HFFc6 (cell line): ENCODE data around the gene OR10P1. TPM values are rescaled to one million over a fixed set of nuclear protein-coding genes. Genes with fewer than 3 reads are reported as not detected.
A peak's percentile ranks its signal among the peaks of the same experiment; 100 is the strongest.

Source experiments
- DNase-seq: peaks from one replicate; pipeline ENCODE4 v3.0.0-alpha.2; 2018
- H3K27ac Mint-ChIP-seq: 2 replicates; pipeline ENCODE4 v1.8.0; 2020; ENCODE audit warnings: mild to moderate bottlenecking, mixed read lengths
- H3K27me3 Mint-ChIP-seq: 2 replicates; pipeline ENCODE4 v1.8.0; 2021; ENCODE audit warnings: mild to moderate bottlenecking, moderate library complexity, mixed read lengths; ENCODE audit not compliant: insufficient read depth
- H3K36me3 Mint-ChIP-seq: 2 replicates; pipeline ENCODE4 v1.8.0; 2021; ENCODE audit warnings: low read depth, mixed read lengths
- H3K4me1 Mint-ChIP-seq: 2 replicates; pipeline ENCODE4 v1.8.0; 2020; ENCODE audit warnings: low read depth, mixed read lengths
- H3K4me3 Mint-ChIP-seq: 2 replicates; pipeline ENCODE4 v1.8.0; 2020; ENCODE audit warnings: mild to moderate bottlenecking, moderate library complexity, mixed read lengths
- H3K9me3 Mint-ChIP-seq: 2 replicates; pipeline ENCODE4 v1.8.0; 2020; ENCODE audit warnings: mild to moderate bottlenecking, mixed read lengths
- CTCF ChIP-seq: fragments of 200-600 bp; sonication (generic); IDR thresholded peaks from 2 replicates; pipeline ENCODE4 v1.5.0; 2021; ENCODE audit warnings: antibody characterized with exemption, mild to moderate bottlenecking
- total RNA-seq, 6 experiments: library from RNA; stranded (reverse); fragmentation: NEBNext Ultra II Directional; extraction: Animal tissue kit (Norgen Biotek cat#: 25700); gene quantifications; 2 replicates in 1 of 6; 3 replicates in 5 of 6; pipeline ENCODE4 v1.2.3, GENCODE V29; 2021

Gene OR10P1
- total RNA-seq, 6 experiments from 2014 or later, result not detected

DNA sequence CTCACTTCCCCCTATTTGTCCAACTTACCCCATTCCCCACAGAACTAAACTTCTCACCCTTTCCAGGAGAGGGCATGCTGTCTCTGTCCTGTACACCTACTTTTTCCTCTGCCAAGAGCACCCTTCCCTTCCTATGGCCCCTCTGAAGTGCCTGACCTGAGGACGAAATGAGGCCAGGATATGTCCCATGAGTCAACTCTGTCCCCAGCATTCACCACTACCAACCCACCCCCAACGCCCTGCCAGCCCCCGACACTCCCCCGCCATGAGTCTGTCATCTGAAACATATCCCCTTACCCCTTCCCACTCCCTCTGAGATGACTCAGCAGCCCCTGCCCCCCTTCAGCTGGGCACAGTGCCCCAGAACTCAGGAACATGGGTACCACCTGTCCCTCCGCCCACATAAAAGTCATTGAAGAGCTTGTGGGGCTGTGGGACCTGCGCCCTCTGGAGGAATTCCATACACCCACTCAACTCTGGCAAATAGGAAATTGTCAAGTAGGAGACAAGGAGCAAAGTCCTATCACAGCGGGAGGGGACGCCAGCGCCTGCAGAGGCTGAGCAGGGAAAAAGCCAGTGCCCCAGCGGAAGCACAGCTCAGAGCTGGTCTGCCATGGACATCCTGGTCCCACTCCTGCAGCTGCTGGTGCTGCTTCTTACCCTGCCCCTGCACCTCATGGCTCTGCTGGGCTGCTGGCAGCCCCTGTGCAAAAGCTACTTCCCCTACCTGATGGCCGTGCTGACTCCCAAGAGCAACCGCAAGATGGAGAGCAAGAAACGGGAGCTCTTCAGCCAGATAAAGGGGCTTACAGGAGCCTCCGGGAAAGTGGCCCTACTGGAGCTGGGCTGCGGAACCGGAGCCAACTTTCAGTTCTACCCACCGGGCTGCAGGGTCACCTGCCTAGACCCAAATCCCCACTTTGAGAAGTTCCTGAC, 44.7 kb downstream of the OR10P1 start:
- H3K27ac Mint-ChIP-seq, result no peak overlapping the region; the same call in 1 of the 2 replicates
- TF ChIP-seq CTCF, result peak; percentile 66
- peaks cover 21% of the 10 kb centered on the region for H3K27me3 Mint-ChIP-seq
- H3K4me1 Mint-ChIP-seq, result peaks cover 11% of the 10 kb centered on the region
- DNase-seq, result peak; percentile 59
- no peaks in the 10 kb centered on the region for H3K36me3 Mint-ChIP-seq
- H3K9me3 Mint-ChIP-seq, result no peaks in the 10 kb centered on the region
- H3K4me3 Mint-ChIP-seq, result peak overlapping the region; percentile 52; the same call in 1 of the 2 replicates

- Mint-ChIP-seq H3K27ac (no peak overlapping the region), H3K9me3 (no peaks in the 10 kb centered on the region), H3K4me1 (peaks cover 11% of the 10 kb centered on the region), H3K36me3 (no peaks in the 10 kb centered on the region), H3K27me3 (peaks cover 20% of the 10 kb centered on the region), H3K4me3 (no peak overlapping the region)
- DNase-seq, result no peak
- TF ChIP-seq CTCF, result no peak
These were observed 45.5 kb downstream of the OR10P1 start for GRCh38 chr12:55682087-55682796.

- Mint-ChIP-seq H3K27ac (no peak overlapping the region), H3K27me3 (peaks cover 24% of the 10 kb centered on the region), H3K36me3 (no peaks in the 10 kb centered on the region), H3K4me1 (peaks cover 11% of the 10 kb centered on the region), H3K9me3 (no peaks in the 10 kb centered on the region), H3K4me3 (no peak overlapping the region)
- no peak for DNase-seq
- TF ChIP-seq CTCF, result no peak
These were observed 47.0 kb downstream of the OR10P1 start for GRCh38 chr12:55683676-55684075.

- Mint-ChIP-seq H3K27ac (no peak overlapping the region), H3K9me3 (no peaks in the 10 kb centered on the region), H3K27me3 (peaks cover 20% of the 10 kb centered on the region), H3K36me3 (no peaks in the 10 kb centered on the region), H3K4me1 (peaks cover 11% of the 10 kb centered on the region), H3K4me3 (no peak overlapping the region)
- DNase-seq, result no peak
- TF ChIP-seq CTCF, result no peak
These were observed 48.2 kb downstream of the OR10P1 start for GRCh38 chr12:55684761-55685370.

GRCh38 chr12:55685671-55686070, 49.0 kb downstream of the OR10P1 start:
- no peaks in the 10 kb centered on the region for H3K9me3 Mint-ChIP-seq
- peaks cover 20% of the 10 kb centered on the region for H3K27me3 Mint-ChIP-seq
- no peaks in the 10 kb centered on the region for H3K36me3 Mint-ChIP-seq
- H3K4me1 Mint-ChIP-seq, result peaks cover 11% of the 10 kb centered on the region
- no peak overlapping the region for H3K27ac Mint-ChIP-seq
- TF ChIP-seq CTCF, result no peak
- H3K4me3 Mint-ChIP-seq, result no peak overlapping the region
- DNase-seq, result no peak
